ENCODE data around the gene TOX2.

GRCh38 chr20:44067650-44068081, 153.0 kb downstream of the TOX2 start:
- TF ChIP-seq CTCF (IDR thresholded peaks at IDR 0.05) (no peak), TCF7L2 (IDR thresholded peaks at IDR 0.05; ENCODE audit: low read depth, low read length) (no peak), REST (IDR thresholded peaks at IDR 0.05; ENCODE audit: insufficient read depth in 1 of 2, low read depth in 2 of 2, low read length in 1 of 2) (no peak), POLR2AphosphoS5 (IDR thresholded peaks at IDR 0.05; ENCODE audit: low read depth, low read length) (no peak)

Measured in Panc1 (cell line).